Gastroesophageal sphincter (tissue), 3 donors: Measurements from ENCODE around the gene SPEN.

Experiments used
- POLR2A ChIP-seq, 2 donors: fragments of 450-650 bp; IDR thresholded peaks; one replicate each; pipeline ENCODE4 v1.6.1; 2017; ENCODE audit warnings: antibody characterized with exemption in 2 of 2, mild to moderate bottlenecking in 2 of 2, moderate library complexity in 1 of 2
- TF ChIP-seq, protein P1 (sequence below), 4 experiments: fragments of 200-600 bp in 2 of 4; fragments of 450-650 bp in 2 of 4; sonication (generic) in 1 of 4; IDR thresholded peaks; one replicate each; pipeline ENCODE4 v1.5.1; 2017 to 2019; ENCODE audit warnings: antibody characterized with exemption in 4 of 4, mild to moderate bottlenecking in 2 of 4, moderate library complexity in 2 of 4

DNA sequence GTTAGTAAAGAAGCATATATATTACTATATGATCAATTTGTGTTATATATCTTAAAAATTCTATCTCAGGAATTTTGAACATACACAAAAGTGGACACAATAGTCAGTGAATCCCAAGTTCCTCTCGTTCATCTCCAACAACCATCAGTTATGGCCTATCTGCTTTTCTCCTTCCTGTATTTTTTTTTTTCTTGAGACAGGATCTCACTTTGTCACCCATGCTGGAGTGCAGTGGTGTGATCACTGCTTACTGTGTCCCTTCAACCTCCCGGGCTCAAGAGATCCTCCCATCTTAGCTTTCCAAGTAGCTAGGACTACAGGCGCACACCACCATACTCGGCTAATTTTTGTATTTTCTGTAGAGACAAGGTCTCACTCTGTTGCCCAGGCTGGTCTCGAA lies 9.4 kb downstream of the SPEN start:
- TF ChIP-seq POLR2A (IDR thresholded peaks at IDR 0.05) = no peak
- TF ChIP-seq, protein P1, sequence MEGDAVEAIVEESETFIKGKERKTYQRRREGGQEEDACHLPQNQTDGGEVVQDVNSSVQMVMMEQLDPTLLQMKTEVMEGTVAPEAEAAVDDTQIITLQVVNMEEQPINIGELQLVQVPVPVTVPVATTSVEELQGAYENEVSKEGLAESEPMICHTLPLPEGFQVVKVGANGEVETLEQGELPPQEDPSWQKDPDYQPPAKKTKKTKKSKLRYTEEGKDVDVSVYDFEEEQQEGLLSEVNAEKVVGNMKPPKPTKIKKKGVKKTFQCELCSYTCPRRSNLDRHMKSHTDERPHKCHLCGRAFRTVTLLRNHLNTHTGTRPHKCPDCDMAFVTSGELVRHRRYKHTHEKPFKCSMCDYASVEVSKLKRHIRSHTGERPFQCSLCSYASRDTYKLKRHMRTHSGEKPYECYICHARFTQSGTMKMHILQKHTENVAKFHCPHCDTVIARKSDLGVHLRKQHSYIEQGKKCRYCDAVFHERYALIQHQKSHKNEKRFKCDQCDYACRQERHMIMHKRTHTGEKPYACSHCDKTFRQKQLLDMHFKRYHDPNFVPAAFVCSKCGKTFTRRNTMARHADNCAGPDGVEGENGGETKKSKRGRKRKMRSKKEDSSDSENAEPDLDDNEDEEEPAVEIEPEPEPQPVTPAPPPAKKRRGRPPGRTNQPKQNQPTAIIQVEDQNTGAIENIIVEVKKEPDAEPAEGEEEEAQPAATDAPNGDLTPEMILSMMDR (IDR thresholded peaks at IDR 0.05) = no peak
